ENCODE measurements around the gene SRP9.

DNA sequence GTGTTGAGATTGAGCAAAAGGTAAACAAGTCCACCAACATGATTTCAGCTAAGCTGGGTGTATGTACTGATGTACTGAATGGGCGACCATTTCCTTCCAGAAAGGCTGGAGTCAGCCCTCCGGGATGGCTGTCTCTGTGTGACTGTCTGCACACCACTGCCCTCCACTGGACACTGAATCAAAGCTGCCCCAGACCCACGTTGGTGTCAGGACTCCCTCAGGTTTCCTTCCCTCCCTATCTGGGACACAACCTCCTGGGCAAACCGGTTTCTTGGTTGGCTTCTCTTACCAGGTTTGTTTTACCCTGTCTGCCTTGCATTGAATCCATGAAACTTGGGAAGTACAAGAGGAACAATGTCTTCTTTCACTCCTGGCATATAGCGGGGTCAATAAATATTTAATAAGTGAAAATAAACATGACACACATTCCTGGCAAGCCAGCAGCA, 5.3 kb upstream of the SRP9 start:
- TF ChIP-seq POLR2A (IDR thresholded peaks at IDR 0.05), result no peak
- TF ChIP-seq, protein P1, sequence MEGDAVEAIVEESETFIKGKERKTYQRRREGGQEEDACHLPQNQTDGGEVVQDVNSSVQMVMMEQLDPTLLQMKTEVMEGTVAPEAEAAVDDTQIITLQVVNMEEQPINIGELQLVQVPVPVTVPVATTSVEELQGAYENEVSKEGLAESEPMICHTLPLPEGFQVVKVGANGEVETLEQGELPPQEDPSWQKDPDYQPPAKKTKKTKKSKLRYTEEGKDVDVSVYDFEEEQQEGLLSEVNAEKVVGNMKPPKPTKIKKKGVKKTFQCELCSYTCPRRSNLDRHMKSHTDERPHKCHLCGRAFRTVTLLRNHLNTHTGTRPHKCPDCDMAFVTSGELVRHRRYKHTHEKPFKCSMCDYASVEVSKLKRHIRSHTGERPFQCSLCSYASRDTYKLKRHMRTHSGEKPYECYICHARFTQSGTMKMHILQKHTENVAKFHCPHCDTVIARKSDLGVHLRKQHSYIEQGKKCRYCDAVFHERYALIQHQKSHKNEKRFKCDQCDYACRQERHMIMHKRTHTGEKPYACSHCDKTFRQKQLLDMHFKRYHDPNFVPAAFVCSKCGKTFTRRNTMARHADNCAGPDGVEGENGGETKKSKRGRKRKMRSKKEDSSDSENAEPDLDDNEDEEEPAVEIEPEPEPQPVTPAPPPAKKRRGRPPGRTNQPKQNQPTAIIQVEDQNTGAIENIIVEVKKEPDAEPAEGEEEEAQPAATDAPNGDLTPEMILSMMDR (IDR thresholded peaks at IDR 0.05), result peak; percentile 79 to 99 (median 97)
